ENCODE results near the gene CDK17.

GRCh38 chr12:96376865-96377264, 23.4 kb downstream of the CDK17 start:
- no peak for TF ChIP-seq POLR2A (IDR thresholded peaks at IDR 0.05; ENCODE audit: control extremely low read depth in 1 of 2, low read depth in 2 of 2, low read length in 2 of 2)
- TF ChIP-seq USF2 (IDR thresholded peaks at IDR 0.05; ENCODE audit: low read length): no peak
- no peak for TF ChIP-seq ATF2 (IDR thresholded peaks at IDR 0.05; ENCODE audit: low read length)
- no peak for TF ChIP-seq MAX (IDR thresholded peaks at IDR 0.05)
- TF ChIP-seq CTCF (IDR thresholded peaks at IDR 0.05; ENCODE audit: control extremely low read depth in 1 of 3, insufficient read depth in 1 of 3, low read depth in 1 of 3, low read length in 3 of 3): no peak
- TF ChIP-seq EZH2 (IDR thresholded peaks at IDR 0.05; ENCODE audit: low read depth, low read length, severe bottlenecking): no peak
- TF ChIP-seq YY1 (IDR thresholded peaks at IDR 0.05; ENCODE audit: low read depth, low read length): no peak
- TF ChIP-seq CEBPB (IDR thresholded peaks at IDR 0.05; ENCODE audit: low read depth, low read length): no peak
- TF ChIP-seq TAF1 (IDR thresholded peaks at IDR 0.05; ENCODE audit: low read depth, low read length): no peak
